GM23248 (cell line): Measurements from ENCODE around the gene ZFHX2. TPM values are rescaled to one million over a fixed set of nuclear protein-coding genes. Genes with fewer than 3 reads are reported as not detected.

Experiments
- DNase-seq: peaks from one replicate; pipeline ENCODE4 v3.0.0-alpha.2; 2015
- H2AFZ ChIP-seq: fragments of 200-600 bp; sonication (generic); 2 replicates; pipeline ENCODE4 v1.6.1; 2016; ENCODE audit warnings: antibody characterized with exemption
- H3F3A ChIP-seq: fragments of 200-600 bp; sonication (generic); 2 replicates; pipeline ENCODE4 v1.6.1; 2016; ENCODE audit warnings: mild to moderate bottlenecking, antibody characterized with exemption, mixed run types; ENCODE audit not compliant: insufficient read depth
- H3K27ac ChIP-seq: fragments of 200-600 bp; sonication (generic); 2 replicates; pipeline ENCODE4 v1.5.1; 2016; ENCODE audit warnings: mild to moderate bottlenecking
- H3K27me3 ChIP-seq: fragments of 200-600 bp; sonication (generic); replicated peaks from 2 replicates; pipeline ENCODE4 v1.6.1; 2016; ENCODE audit warnings: mild to moderate bottlenecking; ENCODE audit not compliant: insufficient read depth
- H3K36me3 ChIP-seq: fragments of 200-600 bp; sonication (generic); 2 replicates; pipeline ENCODE4 v1.6.1; 2016; ENCODE audit warnings: low read depth, mild to moderate bottlenecking
- H3K4me1 ChIP-seq: fragments of 200-600 bp; sonication (generic); 2 replicates; pipeline ENCODE4 v1.6.1; 2016; ENCODE audit warnings: mild to moderate bottlenecking; ENCODE audit not compliant: insufficient read depth
- H3K4me2 ChIP-seq: fragments of 200-600 bp; sonication (generic); one replicate; pipeline ENCODE4 v1.6.1; 2016; ENCODE audit warnings: mild to moderate bottlenecking; ENCODE audit not compliant: unreplicated experiment
- H3K4me3 ChIP-seq: fragments of 200-600 bp; sonication (generic); 2 replicates; pipeline ENCODE4 v1.5.1; 2016; ENCODE audit warnings: mild to moderate bottlenecking
- H3K79me2 ChIP-seq: fragments of 200-600 bp; sonication (generic); 2 replicates; pipeline ENCODE4 v1.6.1; 2016; ENCODE audit warnings: mild to moderate bottlenecking; ENCODE audit not compliant: insufficient read depth
- H3K9ac ChIP-seq: fragments of 200-600 bp; sonication (generic); 2 replicates; pipeline ENCODE4 v1.6.1; 2016; ENCODE audit warnings: mild to moderate bottlenecking
- H3K9me2 ChIP-seq: fragments of 200-600 bp; sonication (generic); 2 replicates; pipeline ENCODE4 v1.6.1; 2016; ENCODE audit warnings: mixed run types, mild to moderate bottlenecking, moderate library complexity; ENCODE audit not compliant: insufficient read depth
- H3K9me3 ChIP-seq: fragments of 200-600 bp; sonication (generic); one replicate; pipeline ENCODE4 v1.6.1; 2017; ENCODE audit warnings: low read depth
- H4K20me1 ChIP-seq: fragments of 200-600 bp; sonication (generic); 2 replicates; pipeline ENCODE4 v1.6.0; 2016; ENCODE audit not compliant: insufficient read depth
- EZH2 ChIP-seq: fragments of 200-600 bp; sonication (generic); IDR thresholded peaks from 2 replicates; pipeline ENCODE4 v1.6.1; 2018; ENCODE audit warnings: antibody characterized with exemption, mild to moderate bottlenecking; ENCODE audit not compliant: insufficient read depth, poor library complexity, severe bottlenecking
- EZH2phosphoT487 ChIP-seq: fragments of 200-600 bp; sonication (generic); IDR thresholded peaks from 2 replicates; pipeline ENCODE4 v1.6.1; 2018; ENCODE audit warnings: antibody characterized with exemption, moderate library complexity, mild to moderate bottlenecking, low read depth; ENCODE audit not compliant: insufficient read depth
- WGBS, 2 experiments: methylation state at CpG; one replicate each; pipeline ENCODE4 v1.1.6; 2015 to 2017; ENCODE audit warnings: low lambda C conversion rate in 2 of 2, low coverage in 1 of 2; ENCODE audit errors: missing lambda C conversion rate in 2 of 2; 5-methylcytosine and 5-hydroxymethylcytosine counted together
- in situ Hi-C: fragments of 300-500 bp; cut with MboI; formaldehyde crosslinking; loops from 2 replicates; pipeline ENCODE4 v1.15.0; 2020
- polyA plus RNA-seq: library from polyadenylated mRNA; unstranded; fragments of >200 nt; fragmentation: Nextera tagmentation; extraction: Ambion mirVana; gene quantifications from 2 replicates; pipeline ENCODE4 v1.2.1, GENCODE V29; 2016
- total RNA-seq: library from RNA; depleted of rRNA; stranded (reverse); fragments of >200 nt; shearing (Covaris generic); gene quantifications from 2 replicates; pipeline ENCODE4 v1.2.3, GENCODE V29; 2014

ZFHX2 gene
- total and polyA plus RNA-seq, 2 experiments from 2014 or later: under 0.01 to 0.49 TPM

DNA sequence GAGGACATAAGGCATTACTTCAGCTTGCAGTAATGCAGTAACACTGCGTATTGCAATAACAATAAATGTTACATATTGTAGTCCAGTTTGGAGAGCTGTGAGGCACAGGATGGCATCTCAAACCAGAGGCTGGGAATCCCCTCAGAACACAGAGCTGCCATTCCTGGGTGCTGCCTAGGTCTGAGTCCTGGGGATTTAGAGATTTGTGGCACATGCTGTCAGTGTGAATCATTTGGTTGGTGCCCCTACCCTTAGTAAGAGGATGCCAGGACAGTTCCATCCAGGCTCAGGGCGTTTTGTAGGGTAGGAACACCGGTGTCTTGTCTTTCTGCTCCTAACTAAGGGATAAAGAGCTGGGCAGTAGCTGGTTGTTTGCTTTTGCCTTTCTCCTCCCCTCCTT is 22.5 kb downstream of the ZFHX2 start:
- Histone ChIP-seq H3F3A (no peaks in the 10 kb centered on the region), H3K36me3 (no peaks in the 10 kb centered on the region), H2AFZ (no peak overlapping the region), H3K27me3 (no peaks in the 10 kb centered on the region), H3K79me2 (no peaks in the 10 kb centered on the region), H4K20me1 (no peaks in the 10 kb centered on the region), H3K4me2 (no peak overlapping the region), H3K9ac (no peak overlapping the region), H3K4me1 (no peaks in the 10 kb centered on the region), H3K9me3 (no peaks in the 10 kb centered on the region), H3K4me3 (no peak overlapping the region), H3K9me2 (no peaks in the 10 kb centered on the region), H3K27ac (no peak overlapping the region)
- TF ChIP-seq EZH2: no peak
- no peak for TF ChIP-seq EZH2phosphoT487
- DNase-seq: no peak
- in situ Hi-C loops: no loop called here
- WGBS, 2 experiments: 83 to 85% methylated on average over 3 of the region's 3 CpGs

DNA sequence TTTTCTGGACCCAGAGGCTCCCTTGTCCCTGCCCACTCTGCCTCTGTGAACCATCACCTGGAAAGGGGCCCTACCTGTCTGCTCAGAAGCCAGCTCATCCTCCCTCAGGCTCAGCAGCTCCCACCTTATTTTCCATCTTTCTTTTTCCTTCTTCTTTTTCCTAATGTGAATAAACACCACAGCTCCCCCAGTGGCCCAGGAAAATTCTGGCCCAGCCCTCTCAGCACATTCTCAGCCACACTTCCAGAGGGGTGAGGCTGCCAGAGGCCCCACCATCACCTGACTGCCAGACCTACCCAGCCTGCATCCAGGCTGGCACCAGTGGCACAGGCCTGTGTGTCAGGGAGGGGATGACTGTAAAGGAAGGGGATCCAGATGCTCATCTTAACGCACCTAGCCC is 23.0 kb downstream of the ZFHX2 start:
- Histone ChIP-seq H3K27ac (no peak overlapping the region), H3K4me3 (no peak overlapping the region), H2AFZ (no peak overlapping the region), H3K4me2 (no peak overlapping the region), H3K9me3 (no peaks in the 10 kb centered on the region), H3K27me3 (no peaks in the 10 kb centered on the region), H3K9me2 (no peaks in the 10 kb centered on the region), H3K36me3 (no peaks in the 10 kb centered on the region), H3K9ac (no peak overlapping the region), H3K4me1 (no peaks in the 10 kb centered on the region), H3F3A (no peaks in the 10 kb centered on the region), H3K79me2 (no peaks in the 10 kb centered on the region), H4K20me1 (no peaks in the 10 kb centered on the region)
- no peak for TF ChIP-seq EZH2phosphoT487
- no peak for TF ChIP-seq EZH2
- in situ Hi-C loops: no loop called here
- peak; percentile 28 for DNase-seq
- 95 to 96% methylated on average over 1 of the region's 1 CpG for WGBS, 2 experiments

DNA sequence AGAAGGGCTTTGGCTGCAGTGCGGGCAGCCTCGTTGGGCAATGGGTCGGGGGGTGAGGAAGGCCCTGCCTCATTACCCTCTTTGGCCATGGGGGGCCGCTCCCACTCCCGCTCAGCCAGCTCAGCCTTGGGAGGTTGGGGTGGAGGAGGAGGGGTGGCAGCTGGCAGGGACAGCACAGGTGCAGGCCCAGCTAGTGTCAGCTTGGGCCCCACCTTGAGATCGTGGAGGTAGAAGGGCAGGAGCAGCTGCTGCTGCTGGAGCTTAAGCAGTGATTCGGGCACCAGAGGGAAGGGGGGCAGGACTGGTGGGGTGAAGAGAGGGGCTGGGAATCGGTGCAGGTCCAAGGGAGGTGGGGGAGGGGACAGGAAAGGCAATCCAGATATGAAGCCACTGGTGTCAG is 26.0 kb downstream of the ZFHX2 start:
- H3K4me1 ChIP-seq: no peaks in the 10 kb centered on the region
- H3F3A ChIP-seq: no peaks in the 10 kb centered on the region
- H3K4me3 ChIP-seq: no peak overlapping the region
- no peak for DNase-seq
- TF ChIP-seq EZH2 (no peak), EZH2phosphoT487 (no peak)
- no peak overlapping the region for H3K27ac ChIP-seq
- 79 to 81% methylated on average over 7 to 8 of the region's 8 CpGs for WGBS, 2 experiments
- in situ Hi-C loops: no loop called here
- H3K9me2 ChIP-seq: no peaks in the 10 kb centered on the region
- no peaks in the 10 kb centered on the region for H3K27me3 ChIP-seq
- H3K79me2 ChIP-seq: no peaks in the 10 kb centered on the region
- H2AFZ ChIP-seq: no peak overlapping the region
- no peak overlapping the region for H3K9ac ChIP-seq
- no peak overlapping the region for H3K4me2 ChIP-seq
- no peaks in the 10 kb centered on the region for H4K20me1 ChIP-seq
- H3K36me3 ChIP-seq: no peaks in the 10 kb centered on the region
- no peaks in the 10 kb centered on the region for H3K9me3 ChIP-seq

DNA sequence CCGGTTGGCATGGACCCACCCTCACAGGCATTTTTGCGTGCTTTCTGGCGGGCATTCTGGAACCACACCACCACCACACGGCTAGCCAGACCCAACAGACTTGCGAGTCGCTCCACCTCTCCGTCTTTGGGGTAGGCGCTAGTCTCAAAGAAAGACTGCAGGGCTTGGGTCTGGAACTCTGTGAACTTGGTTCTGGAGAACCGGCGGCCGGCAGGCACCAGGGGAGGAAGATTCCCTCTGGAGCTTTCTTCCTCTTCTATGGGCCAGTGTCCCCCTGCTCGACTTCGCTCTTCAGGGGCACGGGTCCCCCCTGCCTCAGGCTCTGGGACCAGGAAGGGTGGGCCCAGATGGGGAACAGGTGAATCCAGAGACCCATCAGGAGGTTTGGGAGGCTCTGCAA is 26.6 kb downstream of the ZFHX2 start:
- no peak overlapping the region for H2AFZ ChIP-seq
- no peak overlapping the region for H3K4me3 ChIP-seq
- no peak overlapping the region for H3K27ac ChIP-seq
- in situ Hi-C loops: no loop called here
- H3K9me2 ChIP-seq: no peaks in the 10 kb centered on the region
- no peaks in the 10 kb centered on the region for H3K4me1 ChIP-seq
- no peaks in the 10 kb centered on the region for H3K27me3 ChIP-seq
- no peak overlapping the region for H3K9ac ChIP-seq
- no peak overlapping the region for H3K4me2 ChIP-seq
- H3K79me2 ChIP-seq: no peaks in the 10 kb centered on the region
- H4K20me1 ChIP-seq: no peaks in the 10 kb centered on the region
- H3K36me3 ChIP-seq: no peaks in the 10 kb centered on the region
- H3F3A ChIP-seq: no peaks in the 10 kb centered on the region
- no peak for DNase-seq
- 83 to 86% methylated on average over 14 of the region's 14 CpGs for WGBS, 2 experiments
- no peaks in the 10 kb centered on the region for H3K9me3 ChIP-seq
- no peak for TF ChIP-seq EZH2
- no peak for TF ChIP-seq EZH2phosphoT487

DNA sequence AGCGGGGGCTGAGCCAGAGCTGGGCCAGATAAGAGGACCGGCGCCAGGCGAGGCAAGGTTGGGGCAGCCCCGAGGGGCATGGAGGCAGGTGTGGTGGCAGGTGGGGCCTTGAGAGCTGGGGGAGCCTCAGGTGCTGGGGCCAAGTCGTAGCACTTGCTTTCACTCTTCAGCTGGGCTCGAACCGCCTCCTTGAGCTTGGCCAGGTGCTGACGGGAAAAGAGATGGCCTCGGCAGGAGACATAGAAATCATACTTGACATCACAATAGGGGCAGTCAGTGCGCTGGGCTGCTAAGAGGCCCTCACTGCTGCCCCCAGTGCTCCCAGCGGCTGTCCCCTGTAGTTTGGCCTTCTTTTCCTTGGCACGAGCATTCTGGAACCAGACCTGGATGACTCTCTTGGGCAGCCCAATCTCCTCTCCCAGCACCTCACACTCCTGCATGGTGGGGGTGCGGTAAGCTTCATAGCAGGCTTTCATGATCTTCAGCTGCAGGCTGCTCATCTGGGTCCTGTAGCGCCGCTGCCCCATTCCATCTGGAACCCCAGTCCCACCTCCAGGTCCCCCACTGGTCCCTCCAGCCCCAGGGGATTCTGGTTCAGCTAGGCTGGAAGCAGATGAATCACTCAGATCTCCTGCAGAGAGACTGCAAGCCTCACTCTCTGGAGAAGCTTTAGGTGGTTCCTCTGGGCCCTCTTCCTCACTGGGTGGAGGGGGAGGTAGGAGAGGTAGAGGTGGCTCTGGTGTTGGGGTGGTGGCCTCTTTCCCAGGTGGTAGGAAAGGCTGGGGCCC is 28.1 kb downstream of the ZFHX2 start:
- in situ Hi-C loops: no loop called here
- no peaks in the 10 kb centered on the region for H3F3A ChIP-seq
- TF ChIP-seq EZH2: no peak
- H3K4me3 ChIP-seq: no peak overlapping the region
- no peak overlapping the region for H3K4me2 ChIP-seq
- H3K27ac ChIP-seq: no peak overlapping the region
- H3K36me3 ChIP-seq: no peaks in the 10 kb centered on the region
- no peak for DNase-seq
- H3K9me3 ChIP-seq: no peaks in the 10 kb centered on the region
- no peak overlapping the region for H3K9ac ChIP-seq
- no peaks in the 10 kb centered on the region for H3K9me2 ChIP-seq
- H3K79me2 ChIP-seq: no peaks in the 10 kb centered on the region
- H3K4me1 ChIP-seq: no peaks in the 10 kb centered on the region
- H2AFZ ChIP-seq: no peak overlapping the region
- no peaks in the 10 kb centered on the region for H4K20me1 ChIP-seq
- no peaks in the 10 kb centered on the region for H3K27me3 ChIP-seq
- 80 to 86% methylated on average over 16 of the region's 16 CpGs for WGBS, 2 experiments
